HEK293 (cell line): ENCODE results near the gene CEBPA.
A peak's percentile ranks its signal among the peaks of the same experiment; 100 is the strongest.

Source experiments
- ATF2 ChIP-seq: fragments of 450-650 bp; formaldehyde crosslinking; IDR thresholded peaks from 2 replicates; pipeline ENCODE4 v1.5.1; 2016; ENCODE audit warnings: missing biosample characterization, missing genetic modification characterization, low read depth
- BCL6B ChIP-seq: fragments of 450-650 bp; formaldehyde crosslinking; IDR thresholded peaks from 2 replicates; pipeline ENCODE4 v1.5.1; 2017; ENCODE audit warnings: missing biosample characterization, missing genetic modification characterization
- KLF1 ChIP-seq: fragments of 450-650 bp; formaldehyde crosslinking; IDR thresholded peaks from 2 replicates; pipeline ENCODE4 v1.5.1; 2016; ENCODE audit warnings: missing biosample characterization, missing genetic modification characterization
- REST ChIP-seq: fragments of 450-650 bp; formaldehyde crosslinking; IDR thresholded peaks from 2 replicates; pipeline ENCODE4 v1.5.1; 2016; ENCODE audit warnings: missing biosample characterization, missing genetic modification characterization
- SCRT1 ChIP-seq: fragments of 450-650 bp; formaldehyde crosslinking; IDR thresholded peaks from 2 replicates; pipeline ENCODE4 v1.5.1; 2016; ENCODE audit warnings: missing biosample characterization, missing genetic modification characterization, borderline replicate concordance
- TRIM28 ChIP-seq: IDR thresholded peaks from 2 replicates; pipeline ENCODE4 v1.6.1; 2011; ENCODE audit warnings: low read length, control low read depth, borderline replicate concordance
- ZBTB10 ChIP-seq: fragments of 450-650 bp; formaldehyde crosslinking; IDR thresholded peaks from 2 replicates; pipeline ENCODE4 v1.5.1; 2016; ENCODE audit warnings: missing biosample characterization, missing genetic modification characterization
- ZBTB11 ChIP-seq: fragments of 450-650 bp; formaldehyde crosslinking; conservative IDR thresholded peaks from 2 replicates; pipeline ENCODE4 v1.5.1; 2016; ENCODE audit warnings: low read depth, missing biosample characterization, missing genetic modification characterization
- ZNF121 ChIP-seq: fragments of 450-650 bp; formaldehyde crosslinking; IDR thresholded peaks from 2 replicates; pipeline ENCODE4 v1.5.1; 2016; ENCODE audit warnings: missing biosample characterization, missing genetic modification characterization
- ZNF239 ChIP-seq: fragments of 450-650 bp; formaldehyde crosslinking; IDR thresholded peaks from 2 replicates; pipeline ENCODE4 v1.5.1; 2016; ENCODE audit warnings: missing biosample characterization, missing genetic modification characterization
- ZNF335 ChIP-seq: fragments of 450-650 bp; formaldehyde crosslinking; conservative IDR thresholded peaks from 2 replicates; pipeline ENCODE4 v1.5.1; 2016; ENCODE audit warnings: missing biosample characterization, missing genetic modification characterization
- ZNF350 ChIP-seq: fragments of 450-650 bp; formaldehyde crosslinking; IDR thresholded peaks from 2 replicates; pipeline ENCODE4 v1.5.0; 2017; ENCODE audit warnings: missing biosample characterization, mild to moderate bottlenecking, missing genetic modification characterization
- ZNF391 ChIP-seq: fragments of 450-650 bp; formaldehyde crosslinking; IDR thresholded peaks from 2 replicates; pipeline ENCODE4 v1.5.1; 2016; ENCODE audit warnings: low read depth, missing biosample characterization, missing genetic modification characterization, borderline replicate concordance
- ZNF488 ChIP-seq: fragments of 450-650 bp; formaldehyde crosslinking; IDR thresholded peaks from 2 replicates; pipeline ENCODE4 v1.5.1; 2016; ENCODE audit warnings: missing biosample characterization, missing genetic modification characterization
- ZNF501 ChIP-seq: fragments of 450-650 bp; formaldehyde crosslinking; IDR thresholded peaks from 2 replicates; pipeline ENCODE4 v1.5.1; 2016; ENCODE audit warnings: missing biosample characterization, missing genetic modification characterization
- ZNF549 ChIP-seq: fragments of 450-650 bp; IDR thresholded peaks from 2 replicates; pipeline ENCODE4 v1.5.1; 2018; ENCODE audit warnings: missing biosample characterization, missing genetic modification characterization, mild to moderate bottlenecking, inconsistent platforms, moderate library complexity
- ZNF555 ChIP-seq: fragments of 450-650 bp; formaldehyde crosslinking; conservative IDR thresholded peaks from 2 replicates; pipeline ENCODE4 v1.5.1; 2017; ENCODE audit warnings: missing biosample characterization, mild to moderate bottlenecking, missing genetic modification characterization, inconsistent platforms
- ZNF561 ChIP-seq: fragments of 450-650 bp; IDR thresholded peaks from 2 replicates; pipeline ENCODE4 v1.5.1; 2018; ENCODE audit warnings: missing biosample characterization, missing genetic modification characterization, borderline replicate concordance
- ZNF654 ChIP-seq: fragments of 450-650 bp; formaldehyde crosslinking; IDR thresholded peaks from 2 replicates; pipeline ENCODE4 v1.5.1; 2016; ENCODE audit warnings: low read depth, missing biosample characterization, missing genetic modification characterization
- ZSCAN16 ChIP-seq: fragments of 450-650 bp; formaldehyde crosslinking; IDR thresholded peaks from 2 replicates; pipeline ENCODE4 v1.5.1; 2016; ENCODE audit warnings: missing biosample characterization, missing genetic modification characterization
- ZSCAN18 ChIP-seq: fragments of 450-650 bp; formaldehyde crosslinking; IDR thresholded peaks from 2 replicates; pipeline ENCODE4 v1.5.1; 2016; ENCODE audit warnings: missing biosample characterization, missing genetic modification characterization

Gene CEBPA

GRCh38 chr19:33293255-33294057, 8.9 kb downstream of the CEBPA start (continued):
- TF ChIP-seq ATF2 (tag by site-specific recombination), result peak; percentile 70
- TF ChIP-seq ZNF350 (tag by site-specific recombination), result no peak
- peak; percentile 65; the same call in 1 of the 2 replicates for TF ChIP-seq ZNF501 (tag by site-specific recombination)
- TF ChIP-seq KLF1 (tag by site-specific recombination), result peak; percentile 79
- TF ChIP-seq ZSCAN18 (tag by site-specific recombination), result peak; percentile 55; the same call in 1 of the 2 replicates
- TF ChIP-seq BCL6B (tag by site-specific recombination), result no peak; the same call in 1 of the 2 replicates
- peak; percentile 98 for TF ChIP-seq ZNF391 (tag by site-specific recombination)
- TF ChIP-seq ZBTB10 (tag by site-specific recombination), result peak; percentile 72
- no peak for TF ChIP-seq ZNF239 (tag by site-specific recombination)
- TF ChIP-seq ZNF335 (tag by site-specific recombination), result peak; percentile 92
- TF ChIP-seq ZSCAN16, result no peak
- TF ChIP-seq SCRT1 (tag by site-specific recombination), result peak; percentile 98
- TF ChIP-seq ZNF555 (tag by site-specific recombination), result no peak
- TF ChIP-seq ZNF549, result no peak
- TF ChIP-seq TRIM28, result no peak; the same call in 1 of the 2 replicates
- TF ChIP-seq ZNF121, result 0 out of 2 replicates have a peak, but pooled peaks have one; percentile 19
- peak; percentile 23; the same call in 1 of the 2 replicates for TF ChIP-seq REST (tag by site-specific recombination)
- TF ChIP-seq ZBTB11 (tag by site-specific recombination), result 0 out of 2 replicates have a peak, but pooled peaks have one; percentile 18
- no peak for TF ChIP-seq ZNF654 (tag by site-specific recombination)
- peak; percentile 100 for TF ChIP-seq ZNF488 (tag by site-specific recombination)
- peak; percentile 92 for TF ChIP-seq ZNF561 (tag by site-specific recombination)
